Coronary artery (tissue), 2 donors: Measurements from ENCODE around the gene CS.

Experiments used
- DNase-seq: peaks from one replicate; pipeline ENCODE4 v3.0.0-alpha.2; 2017; ENCODE audit warnings: low spot score
- H3K27ac ChIP-seq, 2 donors: fragments of 200-600 bp; sonication (generic); one replicate each; pipeline ENCODE4 v1.5.1; 2016 to 2019
- H3K4me3 ChIP-seq: fragments of 200-600 bp; sonication (generic); 2 replicates; pipeline ENCODE4 v1.5.1; 2016; ENCODE audit warnings: mild to moderate bottlenecking, moderate library complexity
- CTCF ChIP-seq: fragments of 200-600 bp; sonication (generic); IDR thresholded peaks from one replicate; pipeline ENCODE4 v1.5.1; 2019; ENCODE audit warnings: antibody characterized with exemption

CS gene

DNA sequence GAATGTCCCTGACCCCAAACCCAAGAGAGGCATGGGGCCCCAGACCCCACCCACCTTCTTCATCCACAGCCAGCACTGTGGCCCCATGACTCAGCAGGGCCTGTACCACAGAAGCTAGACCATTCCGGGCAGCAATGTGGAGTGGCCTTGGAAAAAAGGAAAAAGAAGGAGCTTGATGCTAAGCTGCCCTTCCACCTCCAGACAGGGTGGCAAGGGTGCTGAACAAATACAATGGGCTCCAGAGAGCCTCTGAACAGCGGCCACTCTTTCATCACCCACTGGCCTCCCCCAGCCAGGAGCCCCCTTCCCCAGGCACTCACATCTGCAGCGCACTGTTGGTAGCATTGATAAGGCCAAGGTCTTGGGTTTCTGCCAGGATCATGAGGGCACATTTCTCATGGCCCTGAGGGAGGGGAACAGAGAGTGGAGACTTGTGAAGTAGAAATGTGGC is 56.4 kb downstream of the CS start:
- TF ChIP-seq CTCF: no peak
- DNase-seq: no peak
- no peak overlapping the region for H3K27ac ChIP-seq

DNA sequence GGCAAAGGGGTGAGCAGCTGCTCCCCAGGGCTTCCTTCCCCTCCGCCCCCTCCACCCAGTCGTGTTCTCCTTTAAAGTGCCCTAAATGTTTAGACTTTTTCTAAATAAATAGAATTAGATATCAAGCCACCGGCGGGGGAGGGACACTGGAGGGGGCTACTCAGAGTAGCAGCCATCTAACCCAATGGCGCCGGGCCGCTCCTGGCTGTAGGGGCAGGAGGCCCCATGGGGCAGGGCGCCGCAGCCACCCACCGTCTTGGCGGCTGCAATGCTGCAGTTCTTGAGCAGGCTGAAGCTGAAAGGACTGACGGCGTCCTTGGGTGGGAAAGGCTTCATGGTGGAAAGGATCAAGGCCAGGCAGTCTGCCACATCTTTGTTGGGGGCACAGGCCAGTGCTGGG is 57.1 kb downstream of the CS start:
- TF ChIP-seq CTCF: no peak
- no peak for DNase-seq
- Histone ChIP-seq H3K4me3 (no peak overlapping the region), H3K27ac (no peak overlapping the region)

More for the DNA sequence above, 56.4 kb downstream of the CS start:
- H3K4me3 ChIP-seq: no peak overlapping the region

DNA sequence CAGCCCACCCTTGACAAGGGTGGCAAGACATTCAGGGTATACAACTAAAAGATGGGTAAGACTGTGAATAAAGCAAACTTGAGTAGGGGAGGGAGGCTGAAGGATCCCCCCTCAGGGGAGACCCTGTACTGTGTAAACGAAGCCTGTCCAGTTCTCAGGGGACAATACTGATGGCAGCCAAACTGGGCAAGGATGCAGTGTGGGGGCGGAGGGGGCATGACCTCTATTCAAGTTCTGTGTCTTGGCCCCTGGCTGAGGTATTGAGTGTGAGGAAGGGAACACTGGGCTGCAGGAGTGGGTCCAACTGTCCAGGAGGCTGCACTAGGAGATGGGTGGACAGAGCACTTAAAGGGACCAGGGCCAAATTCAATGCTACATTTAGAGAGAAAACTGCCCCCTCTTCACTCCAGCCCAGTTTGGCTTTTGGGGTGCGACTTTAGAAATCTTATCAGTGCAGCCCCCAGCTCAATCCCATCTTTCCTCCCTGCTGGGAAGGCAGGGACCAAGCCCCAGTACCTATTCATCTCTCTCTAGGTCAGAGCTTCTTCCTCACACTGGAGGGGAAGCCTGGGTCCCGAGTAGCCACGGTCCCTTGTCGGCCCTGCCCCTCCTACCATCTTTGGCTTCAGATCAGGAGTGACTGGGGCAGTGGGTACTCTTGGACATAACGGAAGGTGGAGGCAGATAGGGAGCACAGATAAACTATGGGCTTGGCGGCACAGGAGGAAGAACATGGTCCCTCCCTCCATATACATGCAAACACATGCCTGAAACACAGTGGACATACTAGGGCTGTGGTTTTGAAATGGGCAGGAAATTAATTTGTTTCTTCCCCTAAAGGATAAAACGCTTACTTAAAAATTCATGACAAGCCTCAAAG is 58.5 kb downstream of the CS start:
- Histone ChIP-seq H3K4me3 (no peak overlapping the region), H3K27ac (no peak overlapping the region)
- DNase-seq: no peak
- no peak for TF ChIP-seq CTCF

- no peak for DNase-seq
- Histone ChIP-seq H3K27ac (no peak overlapping the region), H3K4me3 (no peak overlapping the region)
- TF ChIP-seq CTCF: no peak
Measured at GRCh38 chr12:56237552-56237951, 62.6 kb downstream of the CS start.

- DNase-seq: no peak
- Histone ChIP-seq H3K27ac (no peak overlapping the region), H3K4me3 (no peak overlapping the region)
- no peak for TF ChIP-seq CTCF
Measured at GRCh38 chr12:56236985-56237384, 63.1 kb downstream of the CS start.

DNA sequence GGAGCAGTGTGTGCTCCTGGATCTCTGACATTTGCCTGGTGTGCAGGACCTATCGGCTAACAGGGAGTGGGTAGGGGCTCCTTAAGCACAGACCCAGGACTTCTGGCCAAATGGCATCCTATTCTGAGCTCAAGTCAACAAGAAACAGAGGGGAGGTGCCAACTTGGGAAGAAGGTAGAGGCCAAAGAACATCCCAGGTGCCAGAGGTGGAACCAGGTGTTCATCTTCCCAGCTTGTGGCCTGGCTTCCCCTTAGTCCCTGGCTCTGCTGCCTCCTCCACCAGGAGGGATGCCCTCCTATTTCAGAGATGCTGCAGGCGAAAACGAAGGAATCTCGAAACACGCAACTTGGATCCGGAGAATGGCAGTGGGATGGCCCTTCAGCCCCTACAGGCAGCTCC is 64.0 kb downstream of the CS start:
- no peak for TF ChIP-seq CTCF

DNA sequence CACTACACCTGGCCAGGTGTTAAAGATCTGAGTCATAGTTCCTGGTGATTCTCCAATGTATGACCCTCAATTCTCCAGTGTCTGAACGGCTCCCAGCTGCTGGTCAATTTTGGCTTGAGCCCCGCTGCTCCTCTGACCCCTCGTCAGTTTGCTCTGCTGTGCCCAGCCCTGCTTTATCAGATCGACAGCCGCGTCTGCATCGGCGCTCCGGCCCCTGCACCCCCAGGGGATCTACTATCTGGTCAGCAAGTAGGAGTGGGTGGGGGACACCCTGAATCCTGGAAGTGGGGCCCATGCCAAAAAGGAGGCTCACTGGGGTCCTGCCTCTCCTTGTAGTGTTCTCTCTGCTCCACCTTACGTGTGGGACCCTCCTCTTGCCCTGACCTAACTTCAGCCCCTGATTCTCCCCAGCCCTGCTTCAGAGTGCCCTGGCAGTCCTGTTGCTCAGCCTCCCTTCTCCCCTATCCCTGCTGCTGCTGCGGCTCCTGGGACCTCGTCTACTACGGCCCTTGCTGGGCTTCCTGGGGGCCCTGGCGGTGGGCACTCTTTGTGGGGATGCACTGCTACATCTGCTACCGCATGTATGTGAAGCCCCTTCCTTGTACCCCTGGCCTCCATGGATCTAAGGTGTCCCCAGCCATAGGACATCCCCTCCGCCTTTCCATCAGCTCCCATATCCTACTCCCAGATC is 65.2 kb downstream of the CS start:
- TF ChIP-seq CTCF: no peak
- H3K27ac ChIP-seq: no peak overlapping the region
- DNase-seq: no peak

More for the DNA sequence above, 64.0 kb downstream of the CS start:
- H3K4me3 ChIP-seq: no peak overlapping the region
- H3K27ac ChIP-seq: no peak overlapping the region
- no peak for DNase-seq

More for the DNA sequence above, 65.2 kb downstream of the CS start:
- H3K4me3 ChIP-seq: no peak overlapping the region
